Peyer's patch (tissue), 4 donors: ENCODE results near the gene SLC39A11.

Source experiments
- CTCF ChIP-seq, 6 experiments: fragments of 450-650 bp in 4 of 6; fragments of 200-600 bp in 2 of 6; sonication (generic) in 1 of 6; IDR thresholded peaks; one replicate each; pipeline ENCODE4 v1.5.1; 2017 to 2019; ENCODE audit warnings: antibody characterized with exemption in 6 of 6, mild to moderate bottlenecking in 3 of 6, moderate library complexity in 1 of 6
- POLR2A ChIP-seq, 2 donors: fragments of 450-650 bp; IDR thresholded peaks; one replicate each; pipeline ENCODE4 v1.5.1; 2017; ENCODE audit warnings: antibody characterized with exemption in 2 of 2, mild to moderate bottlenecking in 2 of 2, moderate library complexity in 2 of 2

GRCh38 chr17:72656130-72656763 lies 436.2 kb downstream of the SLC39A11 start:
- TF ChIP-seq CTCF (IDR thresholded peaks at IDR 0.05) (no peak), POLR2A (IDR thresholded peaks at IDR 0.05) (no peak)
